RCC 7860 (cell line): ENCODE data around the gene CD86.
"Not testable (repeated sequence)": the region's sequence is repeated elsewhere in the genome, so short reads cannot be mapped to it uniquely, and the experiment has no call there.

Experiments
- DNase-seq: peaks from one replicate; pipeline ENCODE4 v3.0.0-alpha.2; 2015; ENCODE audit warnings: low spot score
- FAIRE-seq: peaks from 2 replicates; lab custom pipeline; 2012; peaks lifted over from hg19 to GRCh38; lab: Jason Lieb, UNC

Gene CD86, protein sequence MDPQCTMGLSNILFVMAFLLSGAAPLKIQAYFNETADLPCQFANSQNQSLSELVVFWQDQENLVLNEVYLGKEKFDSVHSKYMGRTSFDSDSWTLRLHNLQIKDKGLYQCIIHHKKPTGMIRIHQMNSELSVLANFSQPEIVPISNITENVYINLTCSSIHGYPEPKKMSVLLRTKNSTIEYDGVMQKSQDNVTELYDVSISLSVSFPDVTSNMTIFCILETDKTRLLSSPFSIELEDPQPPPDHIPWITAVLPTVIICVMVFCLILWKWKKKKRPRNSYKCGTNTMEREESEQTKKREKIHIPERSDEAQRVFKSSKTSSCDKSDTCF

GRCh38 chr3:122055215-122055614, at the start of gene CD86:
CD86 (plus strand) TSS chr3:122055362; CDS start chr3:122055490, 128 bp downstream.
- FAIRE-seq (no peak), DNase-seq (no peak)

DNA sequence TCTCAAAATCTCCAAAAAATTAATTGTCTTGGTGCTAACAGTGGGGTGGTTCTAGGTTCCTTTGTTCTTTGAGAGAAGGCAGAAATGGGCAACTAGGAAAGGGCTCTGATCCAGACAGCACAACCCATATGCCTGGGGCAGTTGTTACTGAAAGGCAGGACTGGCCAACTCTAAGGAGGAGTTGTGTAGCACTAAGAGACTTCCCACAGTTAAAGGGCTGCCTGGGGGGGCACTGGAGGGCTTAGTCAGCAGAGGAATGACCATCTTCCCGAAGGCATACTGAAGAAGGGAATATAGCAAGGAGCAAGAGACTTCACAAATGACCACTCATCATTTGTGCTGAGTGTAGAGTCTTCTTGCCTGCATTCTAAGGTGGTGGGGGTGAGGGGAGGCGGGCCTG, 48.9 kb upstream of the CD86 start:
- no peak for FAIRE-seq

DNA sequence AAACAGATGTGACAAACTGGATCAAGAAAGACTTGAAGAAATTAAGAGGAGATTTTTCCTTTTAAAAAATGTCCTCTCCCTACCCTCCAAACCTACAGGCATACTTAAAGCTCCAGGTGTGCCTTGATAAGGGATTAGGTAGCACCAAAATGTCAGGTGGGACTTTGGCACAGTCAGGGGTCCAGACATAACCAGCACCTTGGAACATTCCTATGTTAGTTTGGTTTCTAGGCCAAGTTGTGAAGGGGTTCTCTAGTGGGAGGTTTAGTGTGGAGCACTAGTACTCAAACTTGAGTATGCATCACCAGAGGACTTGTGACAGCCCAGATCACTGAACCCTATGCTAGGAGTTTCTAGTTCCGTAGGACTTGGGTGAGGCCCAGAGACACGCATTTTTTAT, 47.0 kb upstream of the CD86 start:
- FAIRE-seq (no peak), DNase-seq (no peak)

More for the DNA sequence above, 48.9 kb upstream of the CD86 start:
- no peak for DNase-seq

DNA sequence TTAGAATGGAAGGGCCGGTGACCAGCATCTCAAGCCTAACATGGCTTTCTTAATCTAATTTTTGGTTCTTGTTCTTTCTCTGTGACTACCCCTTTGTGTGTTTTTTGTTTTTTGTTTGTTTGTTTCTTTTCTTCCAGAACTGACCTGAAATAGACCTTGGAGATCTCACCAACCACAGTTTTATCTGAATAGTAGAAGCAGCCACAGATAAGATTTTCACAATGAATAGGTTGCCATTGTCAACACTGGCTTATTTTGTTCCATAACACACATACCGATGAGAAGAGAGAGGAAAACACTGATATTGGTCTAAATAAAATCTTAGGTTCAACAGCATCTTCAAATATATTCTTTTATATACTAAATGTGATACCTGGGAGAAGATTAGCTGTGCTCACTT, 44.7 kb upstream of the CD86 start:
- no peak for DNase-seq
- no peak for FAIRE-seq

- DNase-seq: no peak
- no peak for FAIRE-seq
These were observed 43.8 kb upstream of the CD86 start for GRCh38 chr3:122011396-122011795.

DNA sequence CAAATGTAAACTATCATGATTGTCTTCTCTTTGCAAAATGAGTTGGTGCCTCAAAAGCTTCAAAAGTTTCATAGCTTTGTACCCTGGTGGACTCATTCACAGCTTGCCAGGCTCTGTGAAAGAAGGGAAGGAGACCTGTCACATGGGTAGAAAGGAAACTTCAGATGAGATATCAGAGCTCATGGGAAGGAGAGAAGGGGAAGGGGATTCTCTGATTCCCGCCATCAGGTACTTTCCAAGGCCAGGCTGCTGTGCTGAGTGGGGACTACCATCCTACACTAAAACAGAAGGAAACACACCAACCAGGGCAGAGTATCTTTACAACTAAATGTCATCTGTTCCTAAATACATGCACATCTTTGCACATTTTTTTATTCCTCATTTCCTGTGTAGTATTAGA, 42.3 kb upstream of the CD86 start:
- no peak for FAIRE-seq
- no peak for DNase-seq

- FAIRE-seq: no peak
- no peak for DNase-seq
These were observed 41.7 kb upstream of the CD86 start for GRCh38 chr3:122013448-122013925.

GRCh38 chr3:122014741-122015140, 40.4 kb upstream of the CD86 start:
- no peak for FAIRE-seq
- DNase-seq: no peak

GRCh38 chr3:122019493-122019892, 35.7 kb upstream of the CD86 start:
- FAIRE-seq (no peak), DNase-seq (no peak)

DNA sequence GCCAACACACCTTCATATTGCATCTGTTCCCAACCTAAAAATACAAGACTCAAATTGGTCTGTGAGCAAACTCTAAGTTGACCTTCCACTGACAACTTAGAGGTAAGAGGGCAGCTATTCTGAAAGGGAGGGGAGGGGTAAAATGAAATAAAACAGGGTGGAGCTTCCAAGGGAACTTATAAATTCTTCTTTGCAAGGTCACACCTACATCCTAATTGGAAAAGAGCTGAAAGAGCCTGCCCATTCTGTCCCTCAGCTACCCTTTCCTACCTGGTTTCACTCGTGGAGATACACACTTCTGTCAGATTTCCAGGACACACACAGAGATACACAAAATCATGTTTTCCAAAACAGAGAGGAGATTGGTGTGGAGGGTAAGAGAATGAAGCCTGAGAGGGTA, 34.1 kb upstream of the CD86 start:
- no peak for FAIRE-seq
- DNase-seq: no peak

DNA sequence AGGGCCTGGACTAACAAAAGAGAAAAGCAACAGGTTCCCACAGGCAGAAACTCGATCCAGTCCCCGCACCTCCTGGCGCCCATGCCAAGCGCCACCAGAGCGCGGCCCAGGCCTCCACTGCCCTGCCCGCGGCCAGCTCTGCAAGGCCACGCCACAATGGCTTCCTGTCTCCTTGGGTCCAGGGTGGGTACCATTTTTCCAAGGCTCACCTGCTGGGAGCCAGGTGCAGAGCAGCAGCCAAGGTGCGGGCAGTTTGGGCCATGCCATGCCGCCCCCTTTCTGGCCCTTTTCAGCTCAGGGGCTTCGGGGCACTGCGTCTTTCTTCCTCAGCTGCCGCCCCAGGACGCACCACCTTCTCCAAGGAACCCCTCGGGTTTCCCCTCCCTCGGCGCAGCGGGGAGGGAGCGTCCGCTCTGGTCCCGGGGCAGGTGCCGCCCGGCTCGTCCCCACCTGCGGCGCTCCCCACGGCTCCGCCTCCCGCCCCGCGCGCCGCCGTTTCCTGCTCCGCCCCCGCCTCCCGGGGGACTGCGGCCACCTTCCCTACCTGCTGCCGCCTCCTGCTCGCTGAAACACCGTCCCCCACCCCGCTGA, 33.3 kb upstream of the CD86 start, which contains the start of gene ILDR1:
Gene ILDR1, minus strand, starts transcription at position 437 of the 591 bp plus-strand sequence. Its CDS starts 170 bp downstream, at position 267.
- DNase-seq (no peak), FAIRE-seq (no peak)

GRCh38 chr3:122023335-122023910, 31.7 kb upstream of the CD86 start:
- DNase-seq (no peak), FAIRE-seq (no peak)

GRCh38 chr3:122024800-122025199, 30.4 kb upstream of the CD86 start:
- no peak for FAIRE-seq
- no peak for DNase-seq

DNA sequence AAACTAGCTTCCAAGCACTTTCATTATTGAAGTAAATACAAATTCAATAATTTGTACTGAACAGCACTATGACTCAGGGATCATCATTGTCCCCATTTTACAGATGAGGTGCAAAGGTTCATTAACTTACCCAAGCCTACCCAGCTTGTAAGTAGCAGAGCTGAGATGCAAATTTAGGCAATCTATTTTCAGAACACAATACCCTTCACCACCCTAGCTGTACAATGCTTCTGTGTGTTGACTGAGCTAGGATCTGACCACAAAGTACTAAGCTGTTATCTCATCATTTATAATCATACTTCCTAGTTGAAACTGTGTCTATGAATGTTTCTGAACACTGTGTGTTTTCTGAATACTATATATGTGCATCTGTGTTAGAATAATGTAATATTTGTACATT, 29.9 kb upstream of the CD86 start:
- DNase-seq (no peak), FAIRE-seq (no peak)

DNA sequence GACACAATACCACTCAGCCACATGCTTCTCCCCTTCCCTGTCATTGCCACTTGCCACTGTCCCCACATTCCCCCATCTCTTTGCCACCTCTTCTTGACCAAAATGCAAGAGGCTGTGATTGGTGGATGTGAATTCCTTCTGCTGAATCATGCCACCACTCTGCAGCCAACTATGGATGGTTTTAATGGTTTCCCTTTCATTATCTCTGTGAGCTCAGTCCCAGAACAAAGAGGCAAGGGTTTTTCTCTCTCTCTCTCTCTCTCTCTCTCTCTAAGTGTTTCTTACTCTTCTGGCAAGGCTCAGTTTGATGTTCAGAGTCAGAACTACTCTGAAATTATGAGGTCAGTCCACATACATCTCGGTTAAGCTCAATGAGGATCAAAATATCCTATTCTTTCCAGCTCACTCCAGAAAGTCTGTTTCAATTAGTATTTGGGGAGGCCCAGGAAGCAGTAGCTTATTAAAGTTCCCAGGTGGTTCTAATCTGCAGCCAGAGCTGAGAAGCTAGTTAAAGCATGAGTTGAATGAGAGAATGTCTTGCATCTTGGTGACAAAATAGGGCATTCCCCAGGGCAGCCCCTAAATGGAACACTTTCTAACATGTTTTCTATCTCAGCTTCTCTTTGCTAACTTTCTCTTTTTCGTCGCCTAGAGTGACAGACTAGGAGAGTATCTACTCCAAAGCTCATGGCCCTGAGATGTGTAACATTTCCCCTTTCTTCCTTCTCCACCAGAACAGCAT, 24.6 kb upstream of the CD86 start:
- no peak for DNase-seq
- no peak for FAIRE-seq

- FAIRE-seq (no peak), DNase-seq (no peak)
These were observed 24.1 kb upstream of the CD86 start for GRCh38 chr3:122031123-122031468.

DNA sequence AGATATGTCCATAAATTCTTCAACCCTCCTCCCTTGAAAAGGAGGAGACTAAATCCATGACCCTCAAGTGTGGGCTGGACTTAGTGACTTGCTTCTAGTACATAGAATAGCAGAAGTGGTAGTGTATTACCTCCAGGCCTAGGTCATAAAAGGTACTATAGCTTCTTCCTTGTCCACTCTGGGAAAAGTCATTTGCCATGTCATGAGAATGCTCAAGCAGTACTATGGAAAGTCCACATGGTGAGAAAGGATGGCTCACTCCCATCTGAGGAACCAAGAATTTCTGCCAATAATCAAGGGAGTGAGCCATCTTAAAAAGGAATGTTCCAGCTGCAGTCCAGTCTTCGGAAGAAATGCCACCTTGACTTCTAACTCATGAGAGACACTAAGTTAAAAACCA, 22.6 kb upstream of the CD86 start:
- FAIRE-seq (no peak), DNase-seq (no peak)

DNA sequence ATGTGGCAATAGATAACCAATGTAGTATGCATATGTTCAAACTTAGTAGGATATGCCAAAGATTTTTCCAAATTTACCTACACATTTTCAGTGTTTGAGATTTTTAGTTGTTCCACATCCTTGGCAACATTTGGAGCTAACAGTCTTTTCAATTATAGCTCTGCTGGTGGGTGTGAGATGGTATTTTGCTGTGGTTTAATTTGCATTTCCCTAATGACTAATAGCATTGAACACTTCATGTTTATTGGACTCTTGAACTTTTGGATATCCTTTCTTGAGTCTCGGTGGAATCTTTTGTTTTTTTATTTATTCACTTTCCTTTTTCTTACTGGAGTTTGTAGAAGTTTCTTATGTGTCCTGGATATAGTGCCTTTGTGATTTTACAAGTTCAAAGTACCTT, 22.1 kb upstream of the CD86 start:
- FAIRE-seq (no peak), DNase-seq (no peak)

DNA sequence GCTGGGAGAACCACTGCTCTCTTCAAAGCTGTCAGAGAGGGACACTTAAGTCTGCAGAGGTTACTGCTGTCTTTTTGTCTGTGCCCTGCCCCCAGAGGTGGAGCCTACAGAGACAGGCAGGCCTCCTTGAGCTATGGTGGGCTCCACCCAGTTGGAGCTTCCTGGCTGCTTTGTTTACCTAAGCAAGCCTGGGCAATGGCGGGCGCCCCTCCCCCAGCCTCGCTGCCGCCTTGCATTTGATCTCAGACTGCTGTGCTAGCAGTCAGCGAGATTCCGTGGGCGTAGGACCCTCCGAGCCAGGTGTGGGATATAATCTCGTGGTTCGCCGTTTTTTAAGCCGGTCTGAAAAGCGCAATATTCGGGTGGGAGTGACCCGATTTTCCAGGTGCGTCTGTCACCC, 7.9 kb upstream of the CD86 start:
- FAIRE-seq, DNase-seq: not testable (repeated sequence)

DNA sequence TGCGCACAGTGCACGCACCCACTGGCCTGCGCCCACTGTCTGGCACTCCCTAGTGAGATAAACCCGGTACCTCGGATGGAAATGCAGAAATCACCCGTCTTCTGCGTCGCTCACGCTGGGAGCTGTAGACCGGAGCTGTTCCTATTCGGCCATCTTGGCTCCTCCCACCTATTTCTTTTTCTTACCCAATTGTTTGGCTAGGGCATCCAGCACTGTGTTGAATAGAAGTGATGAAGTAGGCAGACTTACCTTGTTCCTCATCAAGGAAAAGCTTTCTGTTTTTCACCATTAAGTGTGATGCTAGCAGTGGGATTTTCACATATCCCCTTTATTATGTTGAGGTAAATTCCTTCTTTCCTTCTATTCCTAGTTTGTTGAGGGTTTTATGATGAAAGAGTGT, 7.4 kb upstream of the CD86 start:
- DNase-seq: not testable (repeated sequence)

GRCh38 chr3:122052968-122053367, 2.2 kb upstream of the CD86 start:
- FAIRE-seq (no peak), DNase-seq (no peak)

More for the DNA sequence above, 7.4 kb upstream of the CD86 start:
- not testable (repeated sequence) for FAIRE-seq
